COLO668 (cell line): ENCODE measurements around the gene GALNT2.

Experiments
- DNase-seq: peaks from one replicate; lab custom pipeline; 2025; ENCODE audit not compliant: unreplicated experiment; lab: John Stamatoyannopoulos, UW

Gene GALNT2

DNA sequence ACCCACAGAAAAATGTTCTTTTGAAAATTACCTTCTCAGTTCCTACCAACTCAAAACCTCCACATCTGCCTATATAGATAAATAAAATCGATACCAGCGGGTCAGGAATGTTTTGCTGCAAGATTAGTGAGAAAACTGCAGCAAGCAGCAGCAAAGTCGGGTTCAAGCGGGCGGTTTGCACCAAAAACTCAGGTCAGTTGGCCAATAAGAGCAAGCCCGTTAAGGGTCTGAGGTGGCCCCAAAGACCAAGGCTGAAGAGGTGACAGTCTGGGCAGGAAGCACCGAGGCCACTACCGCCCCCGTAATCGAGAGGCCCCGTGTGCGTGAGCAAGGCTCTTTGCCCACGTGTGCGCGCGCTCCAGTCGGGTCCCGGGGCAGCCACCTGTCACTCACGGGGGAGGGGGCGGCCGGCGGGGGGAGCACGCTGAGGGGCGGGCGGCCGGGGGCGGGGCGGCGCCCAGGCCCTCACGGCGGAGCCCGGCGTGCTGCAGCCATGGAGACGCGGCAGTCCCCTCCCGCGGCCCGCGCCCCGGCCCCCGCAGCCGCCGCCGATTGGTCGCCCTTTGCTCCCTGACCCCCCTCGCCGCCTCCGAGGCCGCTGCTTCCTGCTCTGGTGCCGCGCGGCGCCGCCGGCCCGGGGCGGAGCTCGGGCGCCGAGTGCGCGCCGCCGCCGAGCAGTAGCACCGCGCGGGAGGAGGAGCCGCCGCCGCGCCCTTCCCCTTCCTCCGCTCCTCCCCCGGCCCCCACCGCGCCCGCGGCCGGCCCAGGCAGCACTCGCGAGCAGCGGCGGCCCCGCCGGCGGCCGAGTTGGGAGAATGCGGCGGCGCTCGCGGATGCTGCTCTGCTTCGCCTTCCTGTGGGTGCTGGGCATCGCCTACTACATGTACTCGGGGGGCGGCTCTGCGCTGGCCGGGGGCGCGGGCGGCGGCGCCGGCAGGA lies at the start of gene GALNT2:
Gene GALNT2 (plus strand): TSS at position 773 of the 939 bp plus-strand sequence. CDS start 43 bp downstream, at position 816.
- peak; percentile 99 for DNase-seq

- no peak for DNase-seq
Observed at GRCh38 chr1:230020451-230020850, 46.6 kb upstream of the GALNT2 start.

- DNase-seq, result no peak
Observed at GRCh38 chr1:230022666-230023380, 44.2 kb upstream of the GALNT2 start.

- no peak for DNase-seq
Observed at GRCh38 chr1:230025686-230026085, 41.4 kb upstream of the GALNT2 start.

GRCh38 chr1:230026139-230026538 lies 40.9 kb upstream of the GALNT2 start:
- no peak for DNase-seq

DNA sequence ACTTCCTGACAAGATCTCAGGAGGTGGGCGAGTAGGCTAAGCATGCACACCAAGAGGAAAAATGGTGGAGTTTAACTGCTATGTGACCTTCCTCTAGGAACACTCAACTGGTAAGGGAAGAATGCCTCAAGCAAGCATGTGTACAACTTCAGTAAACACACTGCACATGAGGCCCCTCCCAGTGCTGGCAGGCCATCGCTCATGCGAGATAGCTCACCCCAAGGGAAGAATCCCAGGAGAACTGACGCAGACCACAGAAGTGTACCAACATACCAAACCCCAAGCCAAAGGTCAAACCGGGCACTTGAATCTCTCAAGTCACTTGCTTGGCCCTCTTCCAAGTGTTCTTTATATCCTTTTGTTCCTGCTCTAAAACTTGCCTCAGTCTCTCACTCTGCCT lies 40.5 kb upstream of the GALNT2 start:
- DNase-seq, result no peak

- DNase-seq, result no peak
Observed at GRCh38 chr1:230028602-230029223, 38.3 kb upstream of the GALNT2 start.

DNA sequence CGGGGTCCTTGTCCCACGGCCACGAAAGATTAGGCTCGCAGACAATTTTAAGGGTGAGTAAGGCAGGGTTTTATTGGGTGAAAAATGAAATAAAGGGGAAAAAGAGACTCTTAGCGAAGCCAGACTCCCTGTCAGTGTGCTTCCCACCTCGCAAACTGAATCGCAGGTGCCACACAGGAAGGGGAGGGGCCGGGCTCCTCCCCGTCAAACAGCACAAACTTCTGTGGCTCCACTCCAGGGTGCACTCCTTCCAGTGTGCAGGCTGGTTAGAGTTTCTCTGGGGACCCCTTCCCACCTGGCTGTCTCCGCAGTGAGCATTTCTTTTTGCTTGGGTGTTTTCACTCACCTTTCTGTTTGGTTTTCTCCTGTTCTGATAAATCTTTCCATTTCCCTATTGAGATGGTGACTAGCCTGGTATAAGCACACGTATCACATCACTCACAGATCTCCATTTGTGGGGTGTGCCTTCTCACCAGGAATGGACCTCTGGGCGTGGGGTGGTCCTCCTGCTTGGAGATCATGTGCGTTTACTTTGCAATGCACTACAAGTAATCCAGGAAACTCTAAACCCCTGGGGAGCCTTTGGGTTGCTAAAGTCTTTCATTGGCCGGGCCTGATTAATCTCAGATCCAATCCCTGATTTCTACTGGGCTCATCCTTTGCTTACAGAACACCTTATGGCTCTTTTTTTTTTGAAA lies 37.6 kb upstream of the GALNT2 start:
- no peak for DNase-seq

- DNase-seq, result no peak
Observed at GRCh38 chr1:230030122-230030821, 36.8 kb upstream of the GALNT2 start.

DNA sequence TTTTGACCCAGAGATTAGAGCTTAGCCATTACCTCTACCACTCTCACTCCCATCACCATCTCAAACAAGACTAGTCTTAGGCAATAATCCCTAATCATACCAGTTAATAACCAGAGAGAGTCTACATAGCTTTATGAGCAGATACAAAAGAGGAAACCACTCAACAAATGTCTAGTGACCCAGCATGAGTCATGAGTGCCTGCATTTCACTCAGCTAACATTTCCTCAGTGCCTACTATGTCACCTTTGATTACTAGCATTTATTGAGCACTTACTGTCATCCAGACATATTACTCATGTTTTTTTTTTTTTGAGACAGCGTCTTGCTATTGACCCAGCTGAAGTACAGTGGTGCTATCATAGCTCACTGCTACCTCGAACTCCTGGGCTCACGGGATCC lies 35.9 kb upstream of the GALNT2 start:
- DNase-seq, result no peak

DNA sequence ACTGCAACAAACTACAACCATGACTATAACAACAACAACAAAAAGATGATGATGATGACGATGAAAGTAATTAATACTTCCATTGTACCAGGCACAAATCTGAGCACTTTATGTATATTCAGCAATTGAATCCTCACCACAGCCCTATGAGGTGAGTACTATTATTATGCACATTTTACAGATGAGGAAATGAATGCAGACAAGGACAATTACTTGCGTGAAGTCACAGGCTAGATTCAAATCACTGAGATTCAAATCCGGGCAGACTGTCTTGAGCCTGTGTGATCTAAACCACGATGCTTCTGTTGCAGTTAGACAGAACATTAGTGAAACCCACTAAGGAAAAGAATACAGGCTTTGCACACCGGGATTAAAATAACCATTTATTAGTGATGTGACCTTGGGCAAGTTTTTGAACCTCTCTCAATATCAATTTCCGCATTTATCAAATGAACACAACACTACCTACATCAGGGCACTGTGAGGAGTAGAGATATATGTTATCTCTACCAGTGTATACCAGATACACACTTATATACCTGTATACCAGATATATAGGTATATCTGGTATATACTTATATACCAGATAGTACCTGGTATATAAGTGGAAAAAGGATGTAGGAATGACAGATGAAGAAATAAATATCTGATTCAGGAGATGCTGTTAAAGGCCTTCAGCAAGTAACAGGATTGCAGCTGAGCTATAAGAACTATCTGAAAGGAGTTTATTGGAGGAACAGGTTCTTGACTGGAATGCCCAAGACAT lies 34.3 kb upstream of the GALNT2 start:
- no peak for DNase-seq

DNA sequence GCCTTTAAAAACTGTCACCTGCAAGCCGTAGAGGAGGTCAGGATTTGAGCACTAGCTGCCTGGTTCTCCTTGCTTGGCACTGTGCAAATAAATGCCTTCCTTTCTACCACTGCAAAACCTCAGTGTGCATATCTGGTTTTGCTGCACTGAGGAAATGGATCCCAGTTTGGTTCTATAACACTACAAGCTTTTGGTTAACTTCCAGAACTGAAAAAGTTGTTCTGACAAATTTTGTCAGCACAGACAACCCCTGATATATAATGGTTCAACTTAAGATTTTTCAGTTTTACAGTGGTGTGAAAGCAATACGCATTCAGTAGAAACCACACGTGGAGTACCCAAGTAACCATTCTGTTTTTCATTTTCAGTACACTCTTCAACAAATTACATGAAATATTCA lies 29.8 kb upstream of the GALNT2 start:
- no peak for DNase-seq

DNA sequence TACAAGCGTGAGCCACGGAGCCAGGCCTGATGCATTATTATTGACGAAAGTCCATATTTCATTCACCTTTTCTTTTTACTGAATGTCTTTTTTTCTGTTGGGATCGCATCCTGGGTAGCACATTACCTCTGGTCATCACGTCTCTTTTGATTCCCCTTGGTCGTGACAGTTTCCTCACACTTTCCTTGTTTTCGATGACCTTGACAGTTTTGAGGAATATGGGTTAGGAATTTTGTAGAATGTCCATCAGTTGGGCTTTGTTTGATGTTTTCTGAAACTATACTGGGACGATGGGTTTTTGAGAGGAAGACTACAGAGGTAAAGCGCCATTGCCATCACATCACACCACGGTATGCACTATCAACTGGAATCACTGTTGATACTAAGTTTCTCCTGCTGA lies 26.6 kb upstream of the GALNT2 start:
- no peak for DNase-seq

DNA sequence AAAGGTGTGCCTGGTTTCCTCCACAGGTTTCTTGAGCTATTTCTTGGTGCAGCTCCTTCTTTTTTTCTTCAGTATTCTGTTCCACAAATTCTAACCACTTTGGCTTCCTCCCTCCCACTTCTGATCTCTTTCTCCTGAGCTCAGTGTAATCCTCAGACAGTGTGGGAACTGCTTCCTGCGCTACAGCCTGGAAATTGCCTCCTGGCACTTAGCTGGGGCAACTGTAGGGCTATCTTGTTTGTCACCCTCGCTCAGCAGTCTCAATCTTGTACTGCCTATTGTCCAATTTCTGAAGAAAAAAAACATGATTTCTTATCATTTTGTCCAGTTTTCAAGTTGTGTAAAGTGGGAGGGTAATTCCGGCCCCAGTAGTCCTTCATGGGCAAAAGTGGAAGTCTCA lies 24.0 kb upstream of the GALNT2 start:
- DNase-seq, result no peak

GRCh38 chr1:230044729-230045128 lies 22.3 kb upstream of the GALNT2 start:
- no peak for DNase-seq

- DNase-seq, result no peak
Observed at GRCh38 chr1:230047114-230047865, 19.7 kb upstream of the GALNT2 start.

- DNase-seq, result no peak
Observed at GRCh38 chr1:230048322-230048721, 18.7 kb upstream of the GALNT2 start.

DNA sequence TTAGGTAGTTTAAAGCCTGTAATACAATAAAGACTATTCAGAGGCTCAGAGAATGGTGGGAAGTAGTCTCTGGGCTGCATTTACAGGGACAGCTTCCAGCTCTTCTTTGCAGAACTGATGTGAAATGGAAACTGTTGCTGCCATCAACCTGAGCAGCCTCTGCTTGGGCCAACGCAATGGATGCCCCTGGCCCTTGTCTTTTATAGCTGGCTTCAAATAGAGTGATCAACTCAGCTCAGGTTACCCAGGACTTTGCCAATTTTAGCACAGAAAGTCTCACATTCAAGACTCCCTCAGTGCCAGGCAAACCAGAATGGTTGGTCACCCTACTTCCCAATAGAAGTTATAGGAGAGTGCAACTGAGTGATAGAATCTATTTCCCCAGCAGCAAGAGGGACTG lies 18.1 kb upstream of the GALNT2 start:
- DNase-seq, result no peak

- DNase-seq, result no peak
Observed at GRCh38 chr1:230049731-230050130, 17.3 kb upstream of the GALNT2 start.
